Measurements from ENCODE around the gene RELN. TPM values are rescaled to one million over a fixed set of nuclear protein-coding genes. Genes with fewer than 3 reads are reported as not detected.

Gene RELN
- total and polyA plus RNA-seq, 9 donors, result 0.68 to 8.7 (median 2.7) TPM

- WGBS, 3 donors, result 51 to 71% (median 57%) methylated on average over 2 of the region's 2 CpGs
- Histone ChIP-seq H3K9me3 (no peaks in the 10 kb centered on the region), H3K4me1 (ENCODE audit: insufficient read depth) (no peaks in the 10 kb centered on the region), H3K4me3 (no peak overlapping the region), H3K27me3 (no peaks in the 10 kb centered on the region), H3K36me3 (no peaks in the 10 kb centered on the region), H3K27ac (no peak overlapping the region)
- TF ChIP-seq POLR2A (IDR thresholded peaks at IDR 0.05) (no peak), EP300 (IDR thresholded peaks at IDR 0.05) (no peak)
- no peak for DNase-seq
- intact Hi-C loops (cut with DNase I), result no loop called here
Measured at GRCh38 chr7:103887853-103888602, 101.4 kb downstream of the RELN start.

- Histone ChIP-seq H3K27me3 (no peaks in the 10 kb centered on the region), H3K4me1 (ENCODE audit: insufficient read depth) (no peaks in the 10 kb centered on the region), H3K36me3 (no peaks in the 10 kb centered on the region), H3K9me3 (no peaks in the 10 kb centered on the region), H3K27ac (no peak overlapping the region), H3K4me3 (no peak overlapping the region)
- no peak for DNase-seq
- TF ChIP-seq CTCF (IDR thresholded peaks at IDR 0.05) (no peak), POLR2A (IDR thresholded peaks at IDR 0.05) (no peak), EP300 (IDR thresholded peaks at IDR 0.05) (no peak)
- intact Hi-C loops (cut with DNase I), result no loop called here
- WGBS, 3 donors, result 72 to 79% (median 75%) methylated on average over 3 of the region's 3 CpGs
Measured at GRCh38 chr7:103887050-103887449, 102.4 kb downstream of the RELN start.

- no peak for DNase-seq
Measured at GRCh38 chr7:103879928-103880600, 109.4 kb downstream of the RELN start.

DNA sequence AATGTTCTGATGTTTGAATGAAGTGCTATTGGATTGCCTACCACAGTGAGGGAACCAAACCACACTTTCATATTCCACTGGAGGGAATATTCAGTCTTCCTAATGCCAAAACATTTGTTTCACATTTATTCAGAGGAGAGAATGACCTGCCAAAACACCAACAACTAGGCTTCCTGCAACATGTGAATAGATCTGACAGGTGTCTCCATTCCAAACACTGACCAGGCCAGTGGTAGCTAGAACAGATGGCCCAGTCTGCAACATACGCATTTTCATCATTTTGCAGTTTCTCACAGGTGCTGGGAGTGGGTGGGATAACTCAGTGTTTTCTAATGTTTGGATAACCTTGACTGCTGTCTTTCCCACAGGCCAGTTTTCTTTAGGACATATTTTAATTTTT, 110.0 kb downstream of the RELN start:
- DNase-seq, result no peak
- Histone ChIP-seq H3K27me3 (no peaks in the 10 kb centered on the region), H3K36me3 (no peaks in the 10 kb centered on the region), H3K27ac (no peak overlapping the region), H3K4me3 (no peak overlapping the region), H3K9me3 (no peaks in the 10 kb centered on the region), H3K4me1 (ENCODE audit: insufficient read depth) (no peaks in the 10 kb centered on the region)
- 6 to 18% (median 6%) methylated on average over 1 of the region's 1 CpG for WGBS, 3 donors
- intact Hi-C loops (cut with DNase I), result no loop called here
- TF ChIP-seq EP300 (IDR thresholded peaks at IDR 0.05) (no peak), POLR2A (IDR thresholded peaks at IDR 0.05) (no peak), CTCF (IDR thresholded peaks at IDR 0.05) (no peak)

More at GRCh38 chr7:103879928-103880600, 109.4 kb downstream of the RELN start:
- Histone ChIP-seq H3K27ac (no peak overlapping the region), H3K36me3 (no peaks in the 10 kb centered on the region), H3K4me3 (no peak overlapping the region), H3K9me3 (no peaks in the 10 kb centered on the region), H3K27me3 (no peaks in the 10 kb centered on the region), H3K4me1 (ENCODE audit: insufficient read depth) (no peaks in the 10 kb centered on the region)
- TF ChIP-seq CTCF (IDR thresholded peaks at IDR 0.05) (no peak), POLR2A (IDR thresholded peaks at IDR 0.05) (no peak)
- WGBS, 3 donors, result 81 to 88% (median 82%) methylated on average over 3 of the region's 3 CpGs
- intact Hi-C loops (cut with DNase I), result no loop called here

- intact Hi-C loops (cut with DNase I), result no loop called here
- no peak overlapping the region for H3K27ac ChIP-seq
- TF ChIP-seq CTCF (IDR thresholded peaks at IDR 0.05), result no peak
- TF ChIP-seq POLR2A (IDR thresholded peaks at IDR 0.05), result no peak
- TF ChIP-seq EP300 (IDR thresholded peaks at IDR 0.05), result no peak
- H3K4me3 ChIP-seq, result no peak overlapping the region
- H3K36me3 ChIP-seq, result no peaks in the 10 kb centered on the region
- H3K4me1 ChIP-seq (ENCODE audit: insufficient read depth), result no peaks in the 10 kb centered on the region
- H3K9me3 ChIP-seq, result no peaks in the 10 kb centered on the region
- no peaks in the 10 kb centered on the region for H3K27me3 ChIP-seq
- no peak for DNase-seq
- WGBS, 3 donors, result 72 to 90% (median 77%) methylated on average over 3 of the region's 3 CpGs
Measured at GRCh38 chr7:103877565-103877964, 111.9 kb downstream of the RELN start.
